ENCODE measurements around the gene TPST2.
"Not testable (repeated sequence)": the region's sequence is repeated elsewhere in the genome, so short reads cannot be mapped to it uniquely, and the experiment has no call there.

Gene TPST2

DNA sequence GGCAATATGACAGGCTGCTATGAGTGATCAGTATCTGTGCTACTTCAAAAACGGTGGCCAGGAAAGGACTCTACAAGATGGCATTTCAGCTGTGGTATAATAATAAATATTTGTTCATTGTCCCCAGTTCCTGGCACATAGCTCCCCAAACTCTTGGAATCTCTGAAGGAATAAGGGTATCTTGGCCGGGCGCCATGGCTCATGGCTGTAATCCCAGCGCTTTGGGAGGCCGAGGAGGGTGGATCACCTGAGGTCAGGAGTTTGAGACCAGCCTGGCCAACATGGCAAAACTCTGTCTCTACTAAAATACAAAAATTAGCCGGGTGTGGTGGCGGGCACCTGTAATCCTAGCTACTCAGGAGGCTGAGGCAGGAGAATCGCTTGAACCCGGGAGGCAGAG is 61.4 kb downstream of the TPST2 start:
- DNase-seq = not testable (repeated sequence)

DNA sequence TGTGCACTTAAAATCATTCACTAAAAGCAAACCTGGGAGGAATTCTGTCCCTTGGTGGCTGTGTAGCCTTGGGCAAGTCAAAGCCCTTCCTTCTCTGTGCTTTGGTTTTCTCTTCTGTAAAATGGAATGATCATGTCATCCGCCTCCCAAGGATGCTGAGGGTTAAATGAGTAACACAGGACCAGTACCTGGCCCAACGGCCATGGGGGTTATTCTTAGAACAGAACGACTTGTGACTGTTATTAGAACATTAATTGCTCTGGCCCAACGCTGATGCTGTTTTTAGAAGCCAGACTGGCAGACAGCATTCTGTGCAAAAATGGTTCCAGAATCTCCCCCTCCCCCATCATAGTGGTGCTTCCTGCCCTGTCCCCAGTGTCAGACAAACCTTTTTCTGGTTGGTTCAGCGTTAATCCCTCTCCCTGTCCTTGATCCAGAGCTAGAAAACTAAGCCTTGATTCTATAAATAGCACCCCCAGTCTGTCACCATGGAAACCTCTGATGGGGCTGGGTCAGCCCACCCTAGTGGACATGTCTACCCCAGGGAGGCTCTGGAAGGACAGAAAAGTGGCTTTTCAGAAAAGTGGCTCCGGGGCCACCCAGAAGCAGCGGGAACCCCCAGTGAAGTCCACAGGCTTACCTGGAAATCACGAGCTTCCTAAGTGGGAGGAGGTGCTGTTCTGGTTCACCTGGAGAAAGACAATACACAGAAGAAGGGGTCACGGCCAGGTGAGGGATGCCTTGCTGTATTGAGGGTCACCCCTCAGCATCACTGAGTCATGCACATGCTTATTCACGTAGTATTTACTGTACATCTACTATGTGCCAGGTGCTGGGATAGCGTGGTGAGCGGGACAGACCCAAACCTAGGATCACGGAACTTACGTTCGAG is 62.1 kb downstream of the TPST2 start:
- no peak for DNase-seq

DNA sequence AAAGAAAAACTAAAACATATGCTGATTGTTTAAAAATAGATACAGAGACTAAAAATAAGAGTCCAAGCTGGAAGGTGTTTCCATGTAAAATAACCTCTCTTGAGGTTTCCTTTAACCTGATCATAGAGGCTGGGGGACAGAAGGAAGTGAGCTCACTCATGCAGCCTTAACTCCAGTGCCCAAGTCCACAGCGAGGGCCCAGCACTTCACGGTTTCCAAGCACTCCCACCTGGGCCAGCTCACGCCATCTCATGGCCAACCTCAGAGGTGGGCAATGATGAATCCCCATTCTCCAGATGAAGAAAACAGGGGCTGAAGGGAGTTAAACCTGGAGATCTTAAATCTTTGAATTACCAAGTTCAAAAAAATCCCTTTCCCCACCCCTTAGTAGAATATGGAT is 62.8 kb downstream of the TPST2 start:
- no peak for DNase-seq

DNA sequence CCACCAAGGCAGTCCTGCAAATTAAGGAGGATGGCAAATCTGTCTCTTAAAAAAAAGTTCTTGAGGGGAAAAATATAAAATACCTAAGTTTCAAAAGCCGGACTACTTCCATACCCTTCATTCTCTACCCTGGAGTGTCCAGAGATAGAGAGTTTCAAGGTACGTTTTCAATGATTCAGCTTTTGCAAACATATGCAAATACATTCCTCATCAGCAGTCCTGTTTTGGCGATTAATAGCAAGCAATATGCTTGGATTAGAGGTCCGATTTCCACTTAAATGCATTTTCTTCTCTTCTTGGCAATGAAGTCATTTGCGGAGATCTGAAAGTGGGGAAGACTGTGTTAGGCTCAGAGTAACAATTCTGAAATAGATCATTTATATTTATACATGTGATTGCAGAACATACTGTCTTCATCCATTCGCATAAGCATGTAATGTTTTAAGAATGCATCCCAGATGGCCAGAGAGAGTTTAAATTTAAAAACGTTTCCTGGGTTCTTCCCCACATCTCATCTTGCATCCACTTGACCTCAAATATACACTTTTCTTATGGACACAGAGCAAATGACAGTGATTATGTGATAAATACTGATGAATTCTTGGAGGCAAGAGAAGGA is 63.9 kb downstream of the TPST2 start:
- no peak for DNase-seq

DNA sequence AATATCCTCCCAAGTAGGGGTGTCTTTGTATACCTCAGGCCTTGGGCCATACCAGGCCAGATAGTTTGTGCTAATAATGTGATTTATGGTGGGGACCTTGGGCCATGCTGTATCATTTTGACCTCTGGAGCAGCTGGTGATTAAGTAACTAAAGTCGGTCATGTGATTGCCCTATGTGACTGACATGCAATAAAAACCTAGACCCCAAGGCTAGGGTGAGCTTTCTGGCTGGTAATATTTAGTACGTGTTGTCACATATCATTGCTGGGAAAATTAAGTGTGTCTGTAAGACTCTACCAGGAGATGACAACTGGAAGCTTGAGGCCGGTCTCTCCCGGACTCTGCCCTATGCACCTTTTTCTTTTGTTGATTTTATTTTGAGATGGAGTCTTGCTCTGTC is 65.1 kb downstream of the TPST2 start:
- no peak for DNase-seq

DNA sequence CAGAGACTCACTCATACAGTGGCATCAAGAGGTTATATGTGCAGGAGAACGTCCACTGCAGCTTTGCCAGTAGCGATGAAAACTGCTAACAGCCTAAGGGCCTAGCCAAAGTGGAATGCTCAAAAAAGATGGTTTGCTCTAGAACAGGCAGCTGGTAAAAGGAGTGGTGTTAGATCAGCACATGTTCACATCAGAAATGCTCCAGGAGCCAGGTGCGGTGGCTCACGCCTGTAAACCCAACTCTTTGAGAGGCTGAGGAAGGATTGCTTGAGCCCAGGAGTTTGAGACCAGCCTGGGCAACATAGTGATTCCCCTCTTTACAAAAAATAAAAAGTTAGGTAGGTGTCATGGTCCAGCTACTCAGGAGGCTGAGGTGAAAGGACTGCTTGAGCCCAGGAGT is 67.3 kb downstream of the TPST2 start:
- no peak for DNase-seq

DNA sequence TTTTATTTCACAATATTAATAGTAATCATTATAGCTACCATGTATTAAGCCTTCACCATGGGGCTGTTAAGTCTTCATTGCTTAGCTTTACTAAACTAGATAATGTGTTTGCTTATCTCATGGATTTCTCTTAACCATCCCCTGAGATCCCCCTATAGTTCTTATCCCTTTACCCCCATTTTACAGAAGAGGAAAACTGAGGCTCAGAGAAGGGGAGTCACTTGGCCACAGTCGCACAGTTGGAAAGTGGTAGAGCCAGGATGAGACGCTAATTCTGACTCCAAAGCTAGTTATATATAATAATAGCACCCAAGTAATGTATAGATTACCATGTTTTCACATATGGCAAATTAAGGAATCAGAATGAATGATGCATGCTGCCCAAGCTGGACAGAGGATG is 67.9 kb downstream of the TPST2 start:
- DNase-seq = no peak

DNA sequence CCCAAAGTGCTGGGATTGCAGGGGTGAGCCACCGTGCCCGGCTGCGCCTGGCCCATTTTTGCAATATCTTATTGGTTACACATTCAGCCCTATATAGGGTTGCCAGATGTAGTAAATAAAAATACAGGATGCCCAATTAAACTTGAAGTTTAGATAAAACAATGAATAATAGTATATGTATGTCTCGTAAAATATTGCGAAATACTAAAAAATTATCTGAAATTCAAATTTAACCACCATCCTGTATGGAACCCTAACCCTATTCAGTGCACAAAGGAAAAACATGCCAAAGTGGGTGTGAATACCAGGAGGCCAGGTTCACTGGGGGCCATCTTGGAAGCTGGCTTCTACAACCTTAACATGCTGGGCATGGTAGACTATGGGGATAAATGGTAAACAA is 72.5 kb downstream of the TPST2 start:
- no peak for DNase-seq

DNA sequence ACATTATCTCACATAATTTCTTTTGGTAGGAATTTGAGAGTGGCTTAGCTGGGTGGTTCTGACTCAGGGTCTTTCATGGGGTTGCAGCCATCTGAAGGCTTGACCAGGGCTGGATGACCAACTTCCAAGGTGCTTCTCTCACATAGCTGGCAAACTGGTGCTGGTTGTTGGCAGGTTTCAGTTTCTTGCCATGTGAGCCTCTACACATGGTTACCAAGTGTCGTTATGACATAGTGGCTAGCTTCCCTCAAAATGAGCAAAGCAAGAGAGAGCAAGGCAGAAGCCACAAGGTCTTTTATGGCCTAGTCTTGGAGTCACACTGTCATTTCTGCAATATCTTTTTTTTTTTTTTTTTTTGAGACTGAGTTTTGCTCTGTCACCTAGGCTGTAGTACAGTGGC is 73.4 kb downstream of the TPST2 start:
- DNase-seq = no peak

DNA sequence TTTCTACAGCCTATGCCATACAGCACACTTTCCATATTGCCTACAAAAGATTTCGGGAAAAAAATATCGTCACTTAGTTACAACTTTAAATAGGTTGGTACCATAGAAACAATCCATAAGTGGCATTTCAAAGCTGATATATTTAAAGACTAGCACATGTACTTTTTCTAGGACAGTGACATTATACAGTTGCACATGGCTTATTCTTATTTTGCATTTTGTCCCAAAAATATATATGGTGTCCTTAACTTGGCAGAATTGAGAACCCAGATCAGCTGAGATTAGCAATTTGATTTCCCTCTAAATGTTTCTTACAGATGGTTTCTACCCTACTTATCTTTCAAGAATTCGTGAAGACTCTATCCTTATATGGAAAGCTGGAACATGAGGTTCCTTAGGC is 74.0 kb downstream of the TPST2 start:
- no peak for DNase-seq

DNA sequence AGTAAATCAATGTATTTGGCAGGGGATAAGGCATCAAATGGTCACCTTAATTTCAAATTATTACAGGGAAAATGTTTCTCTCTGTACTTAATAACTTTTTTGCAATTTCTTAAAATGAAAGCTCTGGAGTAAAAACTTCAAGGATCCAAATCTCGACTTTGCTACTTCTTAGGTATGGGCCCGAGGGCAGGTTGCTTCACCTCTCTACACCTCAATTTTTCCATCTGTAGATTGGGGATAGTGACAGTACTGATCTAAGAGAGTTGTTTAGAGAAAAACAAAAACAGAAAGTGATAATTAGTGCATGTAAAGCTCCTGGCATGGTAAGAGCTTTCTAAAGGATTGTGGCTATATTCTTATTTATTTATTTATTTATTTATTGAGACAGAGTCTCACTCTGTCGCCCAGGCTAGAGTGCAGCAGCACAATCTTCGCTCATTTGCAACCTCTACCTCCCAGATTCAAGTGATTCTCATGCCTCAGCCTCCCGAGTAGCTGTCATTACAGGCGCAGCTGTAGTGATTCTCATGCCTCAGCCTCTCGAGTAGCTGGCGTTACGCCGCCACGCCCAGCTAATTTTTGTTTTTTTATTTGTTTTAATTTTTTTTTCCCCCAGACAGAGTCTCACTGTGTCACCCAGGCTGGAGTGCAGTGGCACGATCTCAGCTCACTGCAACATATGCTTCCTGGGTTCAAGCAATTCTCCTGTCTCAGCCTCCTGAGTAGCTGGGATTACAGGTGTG is 75.3 kb downstream of the TPST2 start:
- DNase-seq = no peak

DNA sequence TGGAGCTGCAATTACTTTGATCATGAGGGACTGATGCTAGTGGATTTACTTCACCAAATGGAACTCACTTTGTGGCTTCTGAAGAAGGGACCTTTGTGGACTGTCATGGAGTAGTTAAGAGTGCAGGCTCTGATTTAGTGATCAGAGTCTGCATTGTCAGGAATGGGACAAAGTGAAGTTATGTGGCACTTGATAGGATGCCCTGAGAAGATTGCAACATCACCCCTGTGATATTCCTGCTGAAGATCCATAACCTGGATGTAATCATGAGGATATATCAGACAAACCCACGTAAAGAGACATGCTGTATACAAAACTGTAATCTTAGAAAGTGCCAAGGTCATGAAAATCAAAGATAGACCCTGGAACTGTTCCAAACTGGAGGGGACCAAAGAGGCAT is 76.1 kb downstream of the TPST2 start:
- DNase-seq = no peak

DNA sequence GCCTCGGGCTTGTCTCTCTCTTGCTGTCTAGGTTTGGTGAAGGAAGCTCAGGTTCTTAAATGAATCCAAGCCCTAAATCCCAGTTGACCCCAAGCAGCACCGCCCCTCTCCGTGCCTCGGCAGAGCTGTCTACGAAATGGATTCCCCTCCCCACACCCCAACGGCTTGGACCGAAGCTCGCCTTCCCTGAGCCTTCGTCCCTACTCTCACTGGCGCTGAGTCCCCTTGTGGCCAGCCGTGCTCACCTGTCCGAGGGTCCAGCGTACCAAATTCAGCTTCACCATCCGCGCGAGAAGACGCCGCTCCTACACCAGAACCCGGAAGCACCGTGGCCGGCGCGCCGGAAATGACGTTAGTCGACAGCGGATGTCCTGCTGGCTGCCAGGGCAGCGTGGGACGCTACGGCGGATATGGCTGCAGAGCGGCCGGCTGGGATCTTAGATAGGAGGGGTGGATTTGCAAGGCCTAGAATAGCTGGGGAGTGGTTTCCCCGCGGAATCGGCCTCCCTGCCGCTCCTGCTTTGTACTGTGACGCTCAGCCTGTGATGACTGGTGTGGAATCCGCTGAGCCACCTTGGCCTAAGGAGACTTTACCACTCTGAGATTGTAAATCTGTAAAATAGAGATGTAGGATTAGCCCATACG is 77.7 kb downstream of the TPST2 start, which contains the start of gene TFIP11:
Gene TFIP11 (minus strand): TSS at position 325 of the 645 bp plus-strand sequence. CDS start 2,201 bp downstream, outside the sequence.
- DNase-seq = peak; percentile 83

DNA sequence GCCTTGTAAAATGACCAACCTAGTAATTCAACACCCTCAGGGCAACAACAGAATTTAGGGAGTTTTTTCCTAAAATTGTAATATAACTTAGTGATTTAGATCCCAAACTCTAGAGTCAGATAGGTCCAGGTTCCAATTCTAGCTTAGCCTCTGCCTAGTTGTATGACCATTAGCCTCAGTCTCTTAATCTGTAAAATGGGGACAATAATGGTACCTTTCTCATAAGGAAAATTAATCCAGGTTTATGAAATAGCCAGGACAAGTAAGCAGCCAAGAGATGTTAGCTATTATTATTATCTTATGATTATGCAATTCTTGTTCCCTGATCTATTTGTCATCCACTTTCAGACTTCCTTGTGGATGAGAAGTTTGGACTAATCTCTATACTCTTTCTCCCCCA is 81.8 kb downstream of the TPST2 start:
- DNase-seq = no peak

DNA sequence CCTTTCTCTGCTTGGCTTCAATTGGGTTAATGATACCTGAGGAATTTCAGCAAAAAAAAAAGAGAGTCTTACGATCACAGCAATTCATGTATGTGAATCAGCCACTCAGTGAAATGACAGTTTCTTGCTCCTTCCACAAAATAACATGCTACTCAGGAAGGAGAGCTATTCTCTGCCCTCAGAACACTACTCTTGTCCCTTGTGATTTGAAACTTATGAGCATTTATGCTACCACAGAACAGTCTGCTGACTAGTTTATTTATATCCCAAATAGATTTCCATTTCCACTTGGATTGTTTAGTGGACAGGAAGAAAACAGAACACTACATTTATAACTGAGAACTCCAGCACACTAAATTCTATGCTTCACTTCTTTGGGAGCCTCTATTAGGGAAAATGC is 86.2 kb downstream of the TPST2 start:
- DNase-seq = no peak

DNA sequence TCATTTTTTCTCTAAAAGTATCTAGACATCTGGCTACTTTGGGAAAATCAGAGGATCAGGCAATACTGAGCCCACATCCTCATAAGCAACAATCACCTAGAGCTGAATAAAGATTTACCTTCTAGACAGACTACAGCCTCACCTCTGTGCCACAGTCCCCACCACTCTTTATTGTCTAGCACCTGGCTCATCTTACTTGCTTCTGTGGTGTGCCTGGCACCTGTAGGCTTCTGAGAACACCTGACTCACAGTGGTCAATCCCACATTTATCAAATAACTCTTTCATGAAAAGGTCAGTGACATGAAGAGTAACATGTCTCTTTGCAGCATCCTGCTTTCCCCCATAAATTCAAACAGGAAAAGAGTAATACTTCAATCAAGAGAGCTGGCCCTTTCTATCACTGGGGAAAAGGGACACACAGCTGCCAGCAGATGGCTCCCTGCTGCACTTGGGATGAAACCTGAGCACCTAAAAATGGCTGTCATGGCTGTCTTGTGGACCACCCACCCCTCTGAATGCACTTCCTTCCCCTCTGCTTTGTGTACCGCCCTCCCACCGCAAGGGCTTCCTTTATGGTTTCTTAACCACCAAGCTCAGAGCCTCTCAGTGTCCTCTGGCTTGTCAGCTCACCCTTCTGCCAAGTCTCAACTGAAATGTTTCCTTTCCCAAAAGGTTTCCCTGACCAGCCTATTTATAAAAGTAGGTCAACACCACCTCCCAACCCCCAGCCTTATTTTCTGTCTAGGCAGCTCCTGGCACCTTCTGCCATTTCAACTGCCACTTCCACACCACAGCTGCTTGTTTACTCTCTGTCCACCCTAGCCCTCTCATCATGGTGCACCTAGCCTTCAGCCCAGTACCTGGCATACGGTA is 87.0 kb downstream of the TPST2 start:
- DNase-seq = peak; percentile 33

DNA sequence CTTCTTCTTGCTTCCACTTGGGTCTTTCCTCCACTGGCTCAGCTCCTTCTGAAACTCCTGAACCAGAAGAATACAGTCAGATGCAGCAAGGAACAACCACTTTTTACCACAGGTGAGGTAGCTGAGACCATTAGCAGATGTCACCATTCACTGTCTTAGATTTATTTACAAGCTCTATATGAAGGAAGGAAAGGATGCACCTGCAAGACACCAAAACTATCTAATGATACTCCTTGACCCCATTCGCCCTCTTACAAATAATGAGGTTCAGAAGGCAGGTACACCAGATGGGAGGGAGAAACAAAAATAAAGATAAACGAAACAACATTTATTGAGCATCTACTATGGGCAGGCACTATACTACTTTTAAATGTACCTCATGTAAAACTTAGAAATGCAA is 87.9 kb downstream of the TPST2 start:
- no peak for DNase-seq

DNA sequence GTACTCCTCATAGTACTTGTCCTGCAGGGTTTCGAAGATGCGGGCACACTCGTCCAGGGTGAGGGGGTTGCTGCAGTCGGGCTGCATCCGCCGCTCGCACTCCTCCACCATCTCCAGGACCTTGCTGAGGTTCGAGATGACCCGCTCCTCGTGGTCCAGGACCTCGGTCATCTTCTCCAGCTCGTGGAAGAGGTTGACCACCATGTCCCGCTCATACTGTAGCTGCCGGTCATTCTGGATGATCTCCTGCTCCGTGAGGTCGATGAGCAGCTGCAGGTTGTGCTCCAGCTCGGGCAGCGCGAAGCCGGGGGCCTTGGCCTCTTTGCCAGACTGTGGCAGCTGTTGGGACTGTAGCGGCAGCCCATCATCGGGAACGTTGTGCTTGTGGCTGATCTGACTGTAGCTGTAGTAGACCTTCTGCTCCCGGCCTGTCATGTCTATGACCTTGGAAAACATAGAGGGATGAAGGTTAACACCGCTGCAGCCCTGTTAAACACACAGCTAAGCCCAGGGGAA is 90.7 kb downstream of the TPST2 start:
- DNase-seq = no peak

DNA sequence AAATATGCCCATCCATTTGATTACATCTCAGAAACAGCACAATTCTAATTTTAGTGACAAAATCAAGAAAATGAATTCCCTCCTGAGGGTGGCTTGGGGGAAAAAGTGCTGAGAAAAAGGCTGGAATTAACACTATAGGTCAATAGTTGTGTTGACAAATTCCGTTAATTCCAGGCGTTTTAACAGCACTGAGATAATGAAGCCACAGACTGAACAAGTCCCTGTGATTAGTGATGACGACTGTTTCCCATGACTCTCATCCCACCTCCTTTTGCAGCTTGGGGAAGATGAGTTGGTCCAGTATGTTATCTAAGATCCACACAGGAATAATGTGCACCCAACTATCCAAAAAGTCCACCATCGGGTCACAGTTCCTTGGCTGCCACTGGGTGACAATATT is 93.5 kb downstream of the TPST2 start:
- no peak for DNase-seq

DNA sequence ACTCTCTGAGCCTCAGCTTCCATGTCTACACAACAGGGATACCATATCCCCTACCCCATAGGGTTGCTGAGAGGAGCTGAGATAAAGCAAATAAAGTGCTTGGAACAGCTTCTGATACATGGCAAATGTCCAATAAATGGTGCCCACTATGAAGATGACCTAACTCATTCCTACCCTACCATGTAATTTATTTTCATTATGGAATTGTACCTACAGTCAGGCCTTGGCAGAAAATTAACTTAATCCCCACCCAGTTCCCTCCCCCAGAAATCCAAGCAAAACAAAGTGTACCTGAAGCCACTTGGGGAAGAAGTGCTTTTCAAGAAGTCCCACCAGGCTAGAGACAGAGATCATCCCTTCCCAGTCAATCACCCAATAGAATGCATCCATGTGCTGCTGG is 95.4 kb downstream of the TPST2 start:
- DNase-seq = no peak

DNA sequence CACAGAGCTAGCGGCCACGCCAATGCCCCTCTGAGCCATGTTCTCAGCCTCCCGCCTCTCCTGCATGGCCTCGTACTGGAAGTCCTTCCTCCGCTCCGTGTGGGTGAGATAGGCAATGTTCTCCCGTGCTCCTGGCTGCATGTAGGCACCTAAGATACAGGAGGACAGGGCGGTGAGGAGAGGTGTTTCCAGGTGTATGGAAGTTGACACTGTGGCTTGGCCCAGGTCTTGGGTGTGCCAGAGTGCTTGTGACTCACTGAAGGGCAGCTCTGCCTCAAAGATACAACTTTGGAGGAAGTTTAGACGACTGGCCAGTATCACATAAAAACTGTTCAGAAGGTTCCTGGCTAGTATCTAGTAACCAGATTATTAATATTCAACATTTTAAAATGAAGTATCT is 97.7 kb downstream of the TPST2 start:
- DNase-seq = no peak

DNA sequence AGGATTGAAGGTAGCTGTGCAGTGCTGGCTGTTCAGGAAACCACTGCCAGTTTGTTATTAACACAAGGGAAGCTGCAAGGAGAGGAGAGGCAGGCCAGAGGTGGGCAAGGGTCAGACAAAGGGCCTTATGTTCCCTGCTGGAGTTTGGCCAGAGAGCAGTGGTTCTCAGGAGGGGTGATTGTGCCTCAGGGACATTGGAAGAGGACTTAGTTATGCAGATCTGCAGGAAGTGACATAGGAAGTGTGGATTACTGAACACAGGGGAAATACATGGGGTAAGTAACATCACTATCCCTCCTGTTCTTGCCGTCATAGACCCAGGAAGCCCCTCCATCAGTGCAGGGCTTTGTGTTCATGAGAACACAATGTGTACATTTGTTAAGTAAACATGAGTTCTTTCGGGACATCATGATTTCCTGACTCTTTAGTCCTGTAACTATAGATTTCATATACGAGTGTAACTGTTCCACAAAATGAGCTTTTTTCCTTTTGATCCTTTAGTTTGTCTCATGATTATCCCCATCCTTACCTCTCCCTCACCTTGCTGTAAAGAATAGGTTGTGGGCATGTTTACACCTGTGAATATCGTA is 100.4 kb downstream of the TPST2 start:
- no peak for DNase-seq
